BJ (cell line): ENCODE data around the gene SCAMP1. TPM values are rescaled to one million over a fixed set of nuclear protein-coding genes. Genes with fewer than 3 reads are reported as not detected.

Experiments
- CTCF ChIA-PET: fragments of 350-600 bp; formaldehyde crosslinking; extraction: SDS; loops from one replicate; lab custom pipeline; 2021; ENCODE audit warnings: antibody characterized with exemption, inconsistent platforms; lab: Yijun Ruan, JAX
- POLR2A ChIA-PET: fragments of 300-600 bp; sonication (Branson Sonifier 250); formaldehyde crosslinking; extraction: SDS; loops from one replicate; lab custom pipeline; 2021; ENCODE audit warnings: antibody characterized with exemption; lab: Charles Lee
- DNase-seq: peaks from one replicate; pipeline ENCODE4 v3.0.0-alpha.2; 2011; ENCODE audit warnings: low read depth
- H3K27me3 ChIP-seq: 2 replicates; pipeline ENCODE4 v1.6.0; 2011; ENCODE audit warnings: low read length; ENCODE audit not compliant: control insufficient read depth, insufficient read depth
- H3K36me3 ChIP-seq: 2 replicates; pipeline ENCODE4 v1.5.1; 2011; ENCODE audit warnings: low read length; ENCODE audit not compliant: control insufficient read depth, insufficient read depth
- H3K4me3 ChIP-seq: 2 replicates; pipeline ENCODE4 v1.5.1; 2011; ENCODE audit warnings: low read depth, mild to moderate bottlenecking, control low read depth, low read length
- polyA plus RNA-seq: library from polyadenylated mRNA; depleted of rRNA; stranded (reverse); fragments of >200 nt; gene quantifications from 2 replicates; pipeline ENCODE4 v1.2.3, GENCODE V29; 2011; rRNA removed
- small RNA-seq: library from RNA; depleted of rRNA; stranded (forward); fragments of <200 nt; gene quantifications from one replicate; pipeline ENCODE3, GENCODE V24; 2012; ENCODE audit warnings: low replicate concordance, low read depth; ENCODE audit not compliant: insufficient read length
- TF ChIP-seq, protein P1 (sequence below): IDR thresholded peaks from 2 replicates; pipeline ENCODE4 v1.5.1; 2011; ENCODE audit warnings: low read depth, mild to moderate bottlenecking, control low read depth, inconsistent platforms, low read length, moderate library complexity; ENCODE audit not compliant: insufficient read depth

SCAMP1 gene
- polyA plus RNA-seq, 1 experiment = 26.6 TPM

DNA sequence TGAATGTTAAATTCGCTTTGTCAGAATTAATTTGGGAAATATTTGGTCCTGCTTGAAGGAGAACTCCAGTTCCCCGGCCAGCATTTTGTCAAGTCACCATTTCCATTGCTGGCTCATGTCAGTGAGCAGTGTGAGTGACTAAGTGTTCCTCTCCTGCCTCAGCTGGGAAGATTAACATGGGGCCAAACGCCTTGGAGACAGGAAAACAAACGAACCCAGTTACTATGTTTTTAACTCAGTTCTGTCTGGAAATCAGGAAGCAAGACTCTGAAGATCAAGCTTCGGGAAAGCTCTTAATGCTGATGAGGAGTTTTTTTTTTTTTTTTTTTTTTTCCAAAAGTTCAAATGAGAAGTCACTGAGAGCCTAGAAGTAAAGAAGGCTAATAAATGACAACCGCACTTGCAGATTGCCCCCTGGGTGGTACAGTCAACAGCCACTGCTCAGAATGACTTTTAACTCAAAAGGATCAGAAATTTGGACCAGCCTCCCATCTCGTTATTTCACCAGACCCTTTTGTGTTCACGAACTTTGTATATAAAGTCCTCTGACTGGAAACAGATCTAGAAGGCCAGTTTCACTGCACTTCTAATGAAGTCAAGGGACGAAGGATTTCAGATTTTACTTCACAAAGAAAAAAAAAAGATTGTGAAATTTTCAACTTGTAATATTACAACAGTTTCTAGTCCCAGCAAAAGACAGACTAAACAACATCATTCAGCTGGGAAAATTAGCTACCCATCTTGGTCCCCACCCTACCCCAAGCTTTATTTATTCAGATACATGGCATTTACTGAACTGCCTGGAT lies 166.8 kb downstream of the SCAMP1 start:
- POLR2A ChIA-PET = interaction anchor here (0.6 kb wide), 1 partner anchor 410 kb away, joined by 6 read pairs; no protein-coding TSS in a partner anchor
- TF ChIP-seq, protein P1, sequence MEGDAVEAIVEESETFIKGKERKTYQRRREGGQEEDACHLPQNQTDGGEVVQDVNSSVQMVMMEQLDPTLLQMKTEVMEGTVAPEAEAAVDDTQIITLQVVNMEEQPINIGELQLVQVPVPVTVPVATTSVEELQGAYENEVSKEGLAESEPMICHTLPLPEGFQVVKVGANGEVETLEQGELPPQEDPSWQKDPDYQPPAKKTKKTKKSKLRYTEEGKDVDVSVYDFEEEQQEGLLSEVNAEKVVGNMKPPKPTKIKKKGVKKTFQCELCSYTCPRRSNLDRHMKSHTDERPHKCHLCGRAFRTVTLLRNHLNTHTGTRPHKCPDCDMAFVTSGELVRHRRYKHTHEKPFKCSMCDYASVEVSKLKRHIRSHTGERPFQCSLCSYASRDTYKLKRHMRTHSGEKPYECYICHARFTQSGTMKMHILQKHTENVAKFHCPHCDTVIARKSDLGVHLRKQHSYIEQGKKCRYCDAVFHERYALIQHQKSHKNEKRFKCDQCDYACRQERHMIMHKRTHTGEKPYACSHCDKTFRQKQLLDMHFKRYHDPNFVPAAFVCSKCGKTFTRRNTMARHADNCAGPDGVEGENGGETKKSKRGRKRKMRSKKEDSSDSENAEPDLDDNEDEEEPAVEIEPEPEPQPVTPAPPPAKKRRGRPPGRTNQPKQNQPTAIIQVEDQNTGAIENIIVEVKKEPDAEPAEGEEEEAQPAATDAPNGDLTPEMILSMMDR = no peak
- Histone ChIP-seq H3K27me3 (no peaks in the 10 kb centered on the region), H3K36me3 (no peaks in the 10 kb centered on the region), H3K4me3 (no peak overlapping the region)
- CTCF ChIA-PET = interaction anchor here (0.6 kb wide), 1 partner anchor 120 kb away, joined by 3 read pairs; no protein-coding TSS in a partner anchor
- peak; percentile 91 for DNase-seq

DNA sequence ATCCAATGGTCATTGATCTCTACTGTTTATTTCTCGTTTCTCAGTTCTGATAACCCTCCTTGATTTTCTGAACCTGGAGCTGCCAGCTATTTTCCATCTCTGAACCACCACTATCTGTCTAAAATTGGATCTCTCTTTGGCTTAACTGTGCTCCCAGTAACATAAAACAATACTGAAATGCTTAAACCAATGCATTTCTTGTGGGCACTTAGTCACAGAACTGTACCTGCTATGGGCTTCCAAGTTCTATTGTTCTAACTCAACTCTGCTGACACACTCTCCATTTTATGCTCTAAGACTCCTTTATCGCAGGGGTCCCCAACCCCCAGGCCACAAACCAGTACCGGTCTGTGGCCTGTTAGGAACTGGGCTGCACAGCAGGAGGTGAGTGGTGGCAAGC lies 167.5 kb downstream of the SCAMP1 start:
- no peaks in the 10 kb centered on the region for H3K36me3 ChIP-seq
- no peaks in the 10 kb centered on the region for H3K27me3 ChIP-seq
- no peak for DNase-seq
- no peak overlapping the region for H3K4me3 ChIP-seq
- ChIA-PET CTCF (interaction anchor here (0.6 kb wide), 1 partner anchor 120 kb away, joined by 3 read pairs; no protein-coding TSS in a partner anchor), POLR2A (no interaction called here)
- TF ChIP-seq, protein P1 = no peak

Small RNA genes lying within 50 kb of the gene (small RNA-seq; reads per million reads assigned to genes)
- gene RF00019 = not detected
- gene RNU6-183P = not detected

Other genes with a start within 250 kb of the SCAMP1 start
- gene AP3B1, start 65.9 kb upstream of the SCAMP1 start, polyA plus RNA-seq = 23.9 and 53.0 TPM in 2 replicates